HepG2 (cell line): Measurements from ENCODE around the gene CACNA1C. TPM values are rescaled to one million over a fixed set of nuclear protein-coding genes. Genes with fewer than 3 reads are reported as not detected.

ENCODE experiments used
- ATAC-seq: fragments of 200-7000 bp; cut with Tn5 transposase; 3 replicates; pipeline ENCODE4 v1.9.1; 2020; ENCODE audit warnings: mild to moderate bottlenecking, moderate library complexity
- BruUV-seq: library from RNA; stranded (reverse); fragments of 400-500 nt; replicated peaks from 2 replicates; lab custom pipeline; 2021; lab: Mats Ljungman, UMichigan
- CTCF ChIA-PET: fragments of 300-600 bp; formaldehyde crosslinking; extraction: SDS; loops from one replicate; lab custom pipeline; 2021; ENCODE audit warnings: low total read pairs, inconsistent platforms, low intra/inter-chr PET ratio; lab: Yijun Ruan, JAX
- POLR2A ChIA-PET: fragments of 350-600 bp; sonication (Branson Sonifier 250); formaldehyde crosslinking; loops from one replicate; lab custom pipeline; 2020; ENCODE audit warnings: antibody characterized with exemption, inconsistent platforms; lab: Yijun Ruan, JAX
- DNase-seq: peaks from one replicate; pipeline ENCODE4 v3.0.0-alpha.2; 2015; ENCODE audit warnings: low spot score
- FAIRE-seq: peaks from 3 replicates; lab custom pipeline; 2011; peaks lifted over from hg19 to GRCh38; lab: Jason Lieb, UNC
- H2AFZ ChIP-seq: one replicate; pipeline ENCODE4 v1.6.1; 2011; ENCODE audit warnings: low read length, inconsistent platforms
- H3K27ac ChIP-seq: fragments of 300-600 bp; 3 replicates; pipeline ENCODE4 v1.8.0; 2011; ENCODE audit warnings: mixed run types, mild to moderate bottlenecking, mixed read lengths, low read length, inconsistent platforms; ENCODE audit not compliant: insufficient read depth; ENCODE audit errors: extremely low read length
- H3K27me3 ChIP-seq, 2 experiments: fragments of 200-600 bp in 1 of 2; 2 replicates in 1 of 2; 3 replicates in 1 of 2; pipeline versions ENCODE4 v1.6.0 to v1.8.0; 2011; ENCODE audit warnings: low read length in 2 of 2, mild to moderate bottlenecking in 2 of 2, moderate library complexity in 2 of 2, inconsistent platforms in 1 of 2; ENCODE audit not compliant: insufficient read depth in 2 of 2, control insufficient read depth in 1 of 2
- H3K36me3 ChIP-seq, 2 experiments: fragments of 200-600 bp in 1 of 2; replicated peaks in 1 of 2; 2 replicates in 1 of 2; 3 replicates in 1 of 2; pipeline versions ENCODE4 v1.5.1 to v1.8.0; 2011; ENCODE audit warnings: low read length in 2 of 2, inconsistent platforms in 1 of 2; ENCODE audit not compliant: insufficient read depth in 2 of 2, control insufficient read depth in 1 of 2
- H3K4me1 ChIP-seq: 2 replicates; pipeline ENCODE4 v1.5.1; 2012; ENCODE audit warnings: low read length, inconsistent platforms; ENCODE audit not compliant: insufficient read depth
- H3K4me2 ChIP-seq: 2 replicates; pipeline ENCODE4 v1.6.0; 2011; ENCODE audit warnings: low read depth, low read length, inconsistent platforms
- H3K4me3 ChIP-seq, 3 experiments: fragments of 200-600 bp in 1 of 3; sonication (generic), shearing (Covaris generic) in 1 of 3; replicated peaks in 1 of 3; 2 replicates each; pipeline ENCODE4 v1.5.1; 2011 to 2016; ENCODE audit warnings: low read length in 3 of 3, inconsistent platforms in 2 of 3, low read depth in 2 of 3, mild to moderate bottlenecking in 2 of 3, control low read depth in 1 of 3, mixed read lengths in 1 of 3; ENCODE audit not compliant: insufficient read depth in 1 of 3
- H3K79me2 ChIP-seq: one replicate; pipeline ENCODE4 v1.6.1; 2011; ENCODE audit warnings: low read length, inconsistent platforms; ENCODE audit not compliant: insufficient read depth
- H3K9ac ChIP-seq: 2 replicates; pipeline ENCODE4 v1.6.0; 2011; ENCODE audit warnings: mild to moderate bottlenecking, low read depth, low read length, inconsistent platforms; ENCODE audit not compliant: insufficient read depth
- H3K9me3 ChIP-seq: 2 replicates; pipeline ENCODE4 v1.5.1; 2012; ENCODE audit warnings: mild to moderate bottlenecking, low read length
- H4K20me1 ChIP-seq: 2 replicates; pipeline ENCODE4 v1.6.0; 2011; ENCODE audit warnings: inconsistent platforms, mild to moderate bottlenecking, low read length, moderate library complexity; ENCODE audit not compliant: insufficient read depth
- CBX5 ChIP-seq: sonication (generic); formaldehyde crosslinking; IDR thresholded peaks from 2 replicates; pipeline ENCODE4 v1.4.0; 2020; ENCODE audit warnings: missing genetic modification reagents, borderline replicate concordance
- CENPX ChIP-seq: sonication (generic); formaldehyde crosslinking; IDR thresholded peaks from 2 replicates; pipeline ENCODE4 v1.9.0; 2021; ENCODE audit warnings: mild to moderate bottlenecking, missing genetic modification reagents, moderate library complexity
- MYNN ChIP-seq: sonication (generic); formaldehyde crosslinking; IDR thresholded peaks from 2 replicates; pipeline ENCODE4 v1.4.0; 2020; ENCODE audit warnings: mild to moderate bottlenecking, low read depth, missing genetic modification reagents
- SCMH1 ChIP-seq: sonication (generic); formaldehyde crosslinking; IDR thresholded peaks from 2 replicates; pipeline ENCODE4 v1.9.0; 2021; ENCODE audit warnings: missing genetic modification reagents, mild to moderate bottlenecking, borderline replicate concordance
- SPEN ChIP-seq: sonication (generic); formaldehyde crosslinking; IDR thresholded peaks from 2 replicates; pipeline ENCODE4 v1.5.1; 2020; ENCODE audit warnings: low read depth, mild to moderate bottlenecking, missing genetic modification reagents
- ZFP90 ChIP-seq: sonication (generic); formaldehyde crosslinking; IDR thresholded peaks from 2 replicates; pipeline ENCODE4 v1.8.0; 2022; ENCODE audit warnings: missing genetic modification reagents, mild to moderate bottlenecking, inconsistent platforms, borderline replicate concordance
- ZNF737 ChIP-seq: sonication (generic); formaldehyde crosslinking; IDR thresholded peaks from 2 replicates; pipeline ENCODE4 v1.5.0; 2020; ENCODE audit warnings: missing genetic modification reagents, mild to moderate bottlenecking, borderline replicate concordance
- WGBS: methylation state at CpG from one replicate; pipeline ENCODE4 v1.1.6; 2017; ENCODE audit warnings: low lambda C conversion rate; 5-methylcytosine and 5-hydroxymethylcytosine counted together
- in situ Hi-C: cut with HindIII; loops from 2 replicates; pipeline ENCODE4 v1.10.0; 2017; ENCODE audit warnings: low pct_unique_long_range_greater_than_20kb; ENCODE audit not compliant: extremely low pct_ligation_motif_present
- intact Hi-C: fragments of 100-400 bp; cut with micrococcal nuclease; formaldehyde crosslinking; loops from one replicate; pipeline ENCODE4 v1.10.0; 2022; ENCODE audit not compliant: unreplicated experiment
- polyA plus RNA-seq, 8 experiments: library from polyadenylated mRNA; depleted of rRNA in 3 of 8; stranded (reverse) in 7 of 8; unstranded in 1 of 8; fragments of >200 nt; fragmentation: Illumina TruSeq in 4 of 8; extraction: Trizol in 4 of 8; gene quantifications; 2 replicates each; pipeline versions ENCODE4 v1.2.1 to v1.2.3, GENCODE V29; 2011 to 2016; ENCODE audit warnings: low read depth in 4 of 8, missing spikeins in 1 of 8, mixed read lengths in 1 of 8; ENCODE audit not compliant: insufficient read depth in 1 of 8
- total RNA-seq, 5 experiments: library from RNA; depleted of rRNA; stranded (reverse); fragments of >200 nt; fragmentation: Illumina TruSeq; extraction: Trizol; gene quantifications; 2 replicates each; pipeline ENCODE4 v1.2.3, GENCODE V29; 2016; ENCODE audit warnings: low read depth in 1 of 5
- TF ChIP-seq, protein P1 (sequence below): sonication (generic); formaldehyde crosslinking; IDR thresholded peaks from 2 replicates; pipeline ENCODE4 v1.8.1; 2023; ENCODE audit warnings: mild to moderate bottlenecking, inconsistent platforms, moderate library complexity, missing genetic modification reagents, borderline replicate concordance
- TF ChIP-seq, protein P2 (sequence below): sonication (generic); formaldehyde crosslinking; IDR thresholded peaks from 2 replicates; pipeline ENCODE4 v1.4.0; 2020; ENCODE audit warnings: missing genetic modification reagents
- TF ChIP-seq, protein P3 (sequence below): sonication (generic); formaldehyde crosslinking; conservative IDR thresholded peaks from 2 replicates; pipeline ENCODE4 v1.4.0; 2020; ENCODE audit warnings: missing genetic modification reagents

Gene CACNA1C
- total and polyA plus RNA-seq, 2 of the 13 experiments (the other 11 are each of a cell fraction or from before 2014, with no cell fraction given): not detected

DNA sequence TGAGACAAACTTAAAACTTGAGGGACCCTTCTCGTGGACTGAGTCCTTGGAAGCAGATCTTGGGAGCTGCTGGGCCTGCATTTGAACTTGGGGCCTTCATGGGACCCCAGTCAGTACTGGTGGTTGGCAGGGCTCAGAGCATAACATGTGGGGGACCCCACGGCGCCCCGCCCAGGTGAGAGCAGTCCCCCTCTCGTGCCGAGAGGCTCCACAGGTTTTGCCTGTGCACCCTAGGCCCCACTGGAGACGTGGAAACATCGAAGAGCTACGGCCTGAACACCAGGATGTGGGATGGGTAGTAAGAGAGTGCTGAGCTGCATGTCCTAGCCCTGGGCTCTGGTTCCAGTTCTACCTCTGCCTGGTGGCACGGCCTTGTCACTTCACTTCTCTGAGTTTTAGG, 84.1 kb downstream of the CACNA1C start:
- FAIRE-seq (no peak), DNase-seq (no peak), ATAC-seq (no peak)
- Histone ChIP-seq H3K27ac (no peak overlapping the region), H4K20me1 (no peaks in the 10 kb centered on the region), H3K9ac (no peak overlapping the region), H3K4me3 (no peak overlapping the region), H3K9me3 (no peaks in the 10 kb centered on the region), H3K4me2 (no peak overlapping the region), H3K4me1 (no peaks in the 10 kb centered on the region), H3K36me3 (no peaks in the 10 kb centered on the region), H3K27me3 (no peaks in the 10 kb centered on the region), H2AFZ (no peak overlapping the region), H3K79me2 (no peaks in the 10 kb centered on the region)
- no CpG with 5 or more reads among the region's 10 CpGs for WGBS
- in situ Hi-C loops (no loop called here), intact Hi-C loops (no loop called here)
- ChIA-PET POLR2A (no interaction called here), CTCF (no interaction called here)
- no TSS peak for BruUV-seq
- TF ChIP-seq, protein P1, sequence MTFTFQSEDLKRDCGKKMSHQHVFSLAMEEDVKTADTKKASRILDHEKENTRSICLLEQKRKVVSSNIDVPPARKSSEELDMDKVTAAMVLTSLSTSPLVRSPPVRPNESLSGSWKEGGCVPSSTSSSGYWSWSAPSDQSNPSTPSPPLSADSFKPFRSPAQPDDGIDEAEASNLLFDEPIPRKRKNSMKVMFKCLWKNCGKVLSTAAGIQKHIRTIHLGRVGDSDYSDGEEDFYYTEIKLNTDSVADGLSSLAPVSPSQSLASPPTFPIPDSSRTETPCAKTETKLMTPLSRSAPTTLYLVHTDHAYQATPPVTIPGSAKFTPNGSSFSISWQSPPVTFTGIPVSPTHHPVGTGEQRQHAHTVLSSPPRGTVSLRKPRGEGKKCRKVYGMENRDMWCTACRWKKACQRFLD: no peak

DNA sequence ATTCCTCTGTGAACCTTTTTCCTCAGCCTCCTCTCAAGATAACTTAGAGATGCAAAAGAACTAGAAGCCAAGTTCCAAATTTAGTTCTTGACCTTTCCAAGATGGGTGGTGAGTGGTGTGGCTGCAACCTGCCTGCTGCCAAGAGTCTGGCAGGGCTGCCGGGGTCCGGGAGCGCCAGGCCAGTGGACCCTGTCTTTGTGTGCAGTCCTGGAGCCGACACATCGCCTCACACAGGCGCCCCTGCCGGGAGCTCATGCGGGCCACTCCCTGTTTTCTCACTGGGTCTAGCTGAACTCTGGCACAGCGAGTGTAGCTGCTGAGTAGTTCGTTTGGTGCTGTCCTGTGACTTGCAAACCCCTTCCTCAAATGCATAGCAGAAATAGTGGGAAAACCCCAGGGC, 84.9 kb downstream of the CACNA1C start:
- in situ Hi-C loops: no loop called here
- H3K4me1 ChIP-seq: no peaks in the 10 kb centered on the region
- H3K79me2 ChIP-seq: no peaks in the 10 kb centered on the region
- no peaks in the 10 kb centered on the region for H3K9me3 ChIP-seq
- no peak overlapping the region for H2AFZ ChIP-seq
- DNase-seq: no peak
- no peak overlapping the region for H3K9ac ChIP-seq
- FAIRE-seq: no peak
- WGBS: no CpG with 5 or more reads among the region's 10 CpGs
- CTCF ChIA-PET: no interaction called here
- H3K27ac ChIP-seq: no peak overlapping the region
- no peaks in the 10 kb centered on the region for H3K27me3 ChIP-seq
- H3K4me3 ChIP-seq: no peak overlapping the region
- no peaks in the 10 kb centered on the region for H4K20me1 ChIP-seq
- BruUV-seq: no TSS peak
- ATAC-seq: peak; percentile 76
- POLR2A ChIA-PET: no interaction called here
- no peak overlapping the region for H3K4me2 ChIP-seq
- intact Hi-C loops: no loop called here
- H3K36me3 ChIP-seq: no peaks in the 10 kb centered on the region
- no peak for TF ChIP-seq MYNN (CRISPR knock-in tag)
- no peak for TF ChIP-seq SPEN (CRISPR knock-in tag)
- TF ChIP-seq, protein P2, sequence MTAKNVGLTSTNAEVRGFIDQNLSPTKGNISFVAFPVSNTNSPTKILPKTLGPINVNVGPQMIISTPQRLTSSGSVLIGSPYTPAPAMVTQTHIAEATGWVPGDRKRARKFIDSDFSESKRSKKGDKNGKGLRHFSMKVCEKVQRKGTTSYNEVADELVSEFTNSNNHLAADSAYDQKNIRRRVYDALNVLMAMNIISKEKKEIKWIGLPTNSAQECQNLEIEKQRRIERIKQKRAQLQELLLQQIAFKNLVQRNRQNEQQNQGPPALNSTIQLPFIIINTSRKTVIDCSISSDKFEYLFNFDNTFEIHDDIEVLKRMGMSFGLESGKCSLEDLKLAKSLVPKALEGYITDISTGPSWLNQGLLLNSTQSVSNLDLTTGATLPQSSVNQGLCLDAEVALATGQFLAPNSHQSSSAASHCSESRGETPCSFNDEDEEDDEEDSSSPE (CRISPR knock-in tag): no peak
- no peak for TF ChIP-seq SCMH1 (CRISPR knock-in tag)
- no peak for TF ChIP-seq CENPX (CRISPR knock-in tag)
- no peak for TF ChIP-seq ZFP90 (CRISPR knock-in tag)
- no peak for TF ChIP-seq ZNF737 (CRISPR knock-in tag)
- TF ChIP-seq, protein P3, sequence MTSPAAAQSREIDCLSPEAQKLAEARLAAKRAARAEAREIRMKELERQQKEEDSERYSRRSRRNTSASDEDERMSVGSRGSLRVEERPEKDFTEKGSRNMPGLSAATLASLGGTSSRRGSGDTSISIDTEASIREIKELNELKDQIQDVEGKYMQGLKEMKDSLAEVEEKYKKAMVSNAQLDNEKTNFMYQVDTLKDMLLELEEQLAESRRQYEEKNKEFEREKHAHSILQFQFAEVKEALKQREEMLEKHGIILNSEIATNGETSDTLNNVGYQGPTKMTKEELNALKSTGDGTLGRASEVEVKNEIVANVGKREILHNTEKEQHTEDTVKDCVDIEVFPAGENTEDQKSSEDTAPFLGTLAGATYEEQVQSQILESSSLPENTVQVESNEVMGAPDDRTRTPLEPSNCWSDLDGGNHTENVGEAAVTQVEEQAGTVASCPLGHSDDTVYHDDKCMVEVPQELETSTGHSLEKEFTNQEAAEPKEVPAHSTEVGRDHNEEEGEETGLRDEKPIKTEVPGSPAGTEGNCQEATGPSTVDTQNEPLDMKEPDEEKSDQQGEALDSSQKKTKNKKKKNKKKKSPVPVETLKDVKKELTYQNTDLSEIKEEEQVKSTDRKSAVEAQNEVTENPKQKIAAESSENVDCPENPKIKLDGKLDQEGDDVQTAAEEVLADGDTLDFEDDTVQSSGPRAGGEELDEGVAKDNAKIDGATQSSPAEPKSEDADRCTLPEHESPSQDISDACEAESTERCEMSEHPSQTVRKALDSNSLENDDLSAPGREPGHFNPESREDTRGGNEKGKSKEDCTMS (CRISPR knock-in tag): no peak
- TF ChIP-seq CBX5: no peak
